HG02884 (cell line): ENCODE results near the gene SLC13A5.
A peak's percentile ranks its signal among the peaks of the same experiment; 100 is the strongest.

ENCODE experiments used
- ATAC-seq: cut with Tn5 transposase; IDR thresholded peaks from one replicate; pipeline ENCODE4 v1.9.1; 2021; ENCODE audit warnings: mild to moderate bottlenecking, moderate library complexity; ENCODE audit not compliant: unreplicated experiment

SLC13A5 gene

GRCh38 chr17:6639586-6640535, 73.3 kb downstream of the SLC13A5 start:
- ATAC-seq: peak; percentile 6

- no peak for ATAC-seq
Measured at GRCh38 chr17:6639014-6639585, 74.1 kb downstream of the SLC13A5 start.

- ATAC-seq: no peak
Measured at GRCh38 chr17:6638046-6638908, 74.9 kb downstream of the SLC13A5 start.

DNA sequence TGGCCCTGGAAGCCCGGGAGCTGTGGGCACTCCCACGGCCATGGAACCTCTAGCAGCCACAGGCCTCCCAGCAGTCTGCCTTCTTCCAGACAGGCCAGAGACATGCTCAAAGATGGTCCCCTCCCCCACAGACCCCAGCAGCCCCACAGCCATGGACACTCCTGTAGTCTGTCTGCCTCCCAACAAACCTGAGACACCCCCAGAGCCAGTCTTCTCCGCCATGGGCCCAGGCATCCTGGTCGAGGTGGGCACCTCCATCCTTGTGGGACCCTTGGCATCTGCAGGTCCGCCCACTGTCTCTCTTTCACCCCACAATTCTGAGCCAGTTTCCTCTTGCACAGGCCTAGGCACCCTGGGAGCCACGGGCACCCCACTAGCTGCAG, 75.7 kb downstream of the SLC13A5 start:
- no peak for ATAC-seq

DNA sequence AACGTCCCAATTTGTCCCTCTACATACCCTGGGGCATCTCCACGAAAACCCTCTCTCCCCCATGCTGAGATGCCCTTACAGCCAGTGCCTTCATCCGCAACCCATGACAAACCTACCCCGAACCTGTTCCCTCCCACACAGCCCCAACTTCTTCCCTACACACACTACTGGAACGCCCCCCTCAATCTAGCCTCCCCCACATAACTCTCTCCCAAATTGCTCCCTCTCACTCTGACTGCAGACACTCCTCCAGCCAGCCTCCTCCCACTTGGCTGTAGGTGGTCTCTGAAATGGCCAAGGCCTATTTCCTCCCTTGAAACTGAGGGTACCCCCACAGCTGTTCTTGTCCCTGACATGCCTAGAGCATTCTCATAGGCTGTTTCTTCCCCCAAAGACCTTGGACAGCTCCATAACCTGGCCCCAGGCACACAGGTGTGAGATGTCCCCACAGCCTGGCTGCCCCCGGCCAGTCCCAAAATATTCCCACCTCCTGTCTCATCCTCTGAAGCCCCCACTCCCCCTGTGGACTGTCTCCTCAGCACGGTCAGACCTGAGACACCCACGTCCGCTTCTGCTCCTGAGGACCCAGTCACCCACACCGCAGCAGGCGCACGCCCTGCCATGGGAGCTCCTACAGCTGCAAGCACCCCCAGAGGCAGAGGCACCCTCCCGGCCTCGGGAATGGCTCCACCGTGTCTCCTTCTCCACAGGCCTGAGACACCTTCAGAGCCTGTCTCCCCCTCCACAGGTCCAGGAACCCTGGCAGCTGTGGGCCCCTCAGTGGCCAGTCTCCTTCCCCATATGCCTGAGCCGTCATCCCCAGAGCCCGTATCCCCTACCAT, 76.3 kb downstream of the SLC13A5 start:
- no peak for ATAC-seq

DNA sequence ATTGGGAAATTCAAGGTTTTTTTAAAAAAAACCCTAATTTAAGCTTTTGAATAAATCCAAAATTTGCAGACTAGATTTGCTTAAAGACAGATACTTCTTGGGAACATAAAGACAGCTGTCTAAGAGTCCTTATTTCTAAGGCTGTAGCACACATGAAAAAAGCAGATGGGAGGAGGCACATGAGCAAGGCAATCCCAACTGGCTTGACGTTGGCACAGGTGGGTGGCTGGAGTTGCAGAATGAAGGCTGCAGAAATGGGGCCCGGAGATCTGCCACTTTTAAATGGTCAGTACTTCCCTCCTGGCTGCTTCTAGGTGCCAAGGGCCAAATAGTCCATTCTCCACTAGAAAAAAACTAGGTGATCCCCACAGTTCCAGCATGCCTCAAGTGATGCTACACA, 77.1 kb downstream of the SLC13A5 start:
- ATAC-seq: no peak
